Caco-2 (cell line): ENCODE measurements around the gene PADI2. TPM values are rescaled to one million over a fixed set of nuclear protein-coding genes. Genes with fewer than 3 reads are reported as not detected.

Source experiments
- BruUV-seq: library from RNA; stranded (reverse); fragments of 400-500 nt; replicated peaks from 2 replicates; lab custom pipeline; 2021; lab: Mats Ljungman, UMichigan
- CTCF ChIA-PET: fragments of 300-600 bp; sonication (Branson Sonifier 250); formaldehyde crosslinking; loops from one replicate; lab custom pipeline; 2022; ENCODE audit warnings: antibody characterized with exemption; lab: Charles Lee
- POLR2A ChIA-PET: fragments of 300-600 bp; sonication (Branson Sonifier 250); formaldehyde crosslinking; loops from one replicate; lab custom pipeline; 2022; ENCODE audit warnings: antibody characterized with exemption; lab: Charles Lee
- DNase-seq, 2 experiments: peaks; one replicate each; pipeline versions ENCODE4 v3.0.0 to v3.0.0-alpha.2; 2020 to 2022
- H3K27me3 ChIP-seq: replicated peaks from 2 replicates; pipeline ENCODE4 v1.6.0; 2011; ENCODE audit warnings: low read length; ENCODE audit not compliant: control insufficient read depth, insufficient read depth
- H3K36me3 ChIP-seq: 2 replicates; pipeline ENCODE4 v1.5.1; 2011; ENCODE audit warnings: low read length; ENCODE audit not compliant: control insufficient read depth, insufficient read depth
- H3K4me1 ChIP-seq: fragments of 250-450 bp; sonication (Bioruptor Pico); 2 replicates; pipeline ENCODE4 v1.5.1; 2020; ENCODE audit warnings: mild to moderate bottlenecking
- H3K4me3 ChIP-seq: 2 replicates; pipeline ENCODE4 v1.5.1; 2011; ENCODE audit warnings: low read depth, mild to moderate bottlenecking, control low read depth, low read length
- H3K9me3 ChIP-seq: fragments of 250-450 bp; sonication (Bioruptor Pico); 2 replicates; pipeline ENCODE4 v1.5.1; 2020; ENCODE audit warnings: mild to moderate bottlenecking, moderate library complexity
- H3K27ac Mint-ChIP-seq: one replicate; pipeline ENCODE4 v1.8.0; 2022; ENCODE audit warnings: mixed read lengths; ENCODE audit not compliant: unreplicated experiment
- H3K27me3 Mint-ChIP-seq: one replicate; pipeline ENCODE4 v1.8.0; 2022; ENCODE audit warnings: mixed read lengths; ENCODE audit not compliant: insufficient read depth, unreplicated experiment
- H3K36me3 Mint-ChIP-seq: one replicate; pipeline ENCODE4 v1.8.0; 2022; ENCODE audit warnings: mild to moderate bottlenecking, mixed read lengths; ENCODE audit not compliant: insufficient read depth, unreplicated experiment
- H3K4me1 Mint-ChIP-seq: one replicate; pipeline ENCODE4 v1.8.0; 2022; ENCODE audit warnings: low read depth, mixed read lengths; ENCODE audit not compliant: unreplicated experiment
- H3K4me3 Mint-ChIP-seq: one replicate; pipeline ENCODE4 v1.8.0; 2022; ENCODE audit warnings: mild to moderate bottlenecking, moderate library complexity, mixed read lengths; ENCODE audit not compliant: unreplicated experiment
- H3K9me3 Mint-ChIP-seq: one replicate; pipeline ENCODE4 v1.8.0; 2022; ENCODE audit warnings: mixed read lengths; ENCODE audit not compliant: unreplicated experiment
- CTCF ChIP-seq, 2 experiments: fragments of 200-600 bp in 1 of 2; IDR thresholded peaks; 1 replicate in 1 of 2; 2 replicates in 1 of 2; pipeline versions ENCODE4 v1.5.1 to v1.8.0; 2011 to 2022; ENCODE audit warnings: antibody characterized with exemption in 1 of 2, control low read depth in 1 of 2, inconsistent platforms in 1 of 2, low read depth in 1 of 2, low read length in 1 of 2, mild to moderate bottlenecking in 1 of 2, moderate library complexity in 1 of 2; ENCODE audit not compliant: insufficient read depth in 1 of 2, severe bottlenecking in 1 of 2, unreplicated experiment in 1 of 2
- intact Hi-C: fragments of 100-400 bp; cut with micrococcal nuclease; formaldehyde crosslinking; loops from one replicate; pipeline ENCODE4 v1.10.0; 2022; ENCODE audit not compliant: unreplicated experiment
- total RNA-seq: library from RNA; stranded (reverse); gene quantifications from 2 replicates; pipeline ENCODE4 v1.2.3, GENCODE V29; 2022

Gene PADI2
- total RNA-seq, 1 experiment from 2014 or later = 0.73 TPM

GRCh38 chr1:17145648-17146047, 26.4 kb upstream of the PADI2 start:
- Histone ChIP-seq H3K27me3 (no peaks in the 10 kb centered on the region; the same call in 1 of the 2 replicates), H3K36me3 (no peaks in the 10 kb centered on the region), H3K4me1 (no peaks in the 10 kb centered on the region), H3K4me3 (no peak overlapping the region), H3K9me3 (no peaks in the 10 kb centered on the region)
- ChIA-PET POLR2A (no interaction called here), CTCF (no interaction called here)
- intact Hi-C loops = loop anchor here (10.0 kb wide), 1 partner anchor 49 kb away; no protein-coding TSS in a partner anchor
- Mint-ChIP-seq H3K9me3 (no peaks in the 10 kb centered on the region), H3K4me1 (no peaks in the 10 kb centered on the region), H3K36me3 (no peaks in the 10 kb centered on the region), H3K27me3 (peaks cover 2% of the 10 kb centered on the region), H3K27ac (no peak overlapping the region), H3K4me3 (no peak overlapping the region)
- no TSS peak for BruUV-seq
- TF ChIP-seq CTCF (IDR thresholded peaks at IDR 0.05; ENCODE audit: insufficient read depth in 1 of 2, low read depth in 1 of 2, low read length in 1 of 2, severe bottlenecking in 1 of 2, unreplicated experiment in 1 of 2) = no peak
- no peak for DNase-seq

- CTCF ChIA-PET = no interaction called here
- Histone ChIP-seq H3K9me3 (no peaks in the 10 kb centered on the region), H3K4me1 (no peaks in the 10 kb centered on the region), H3K4me3 (no peak overlapping the region), H3K36me3 (no peaks in the 10 kb centered on the region), H3K27me3 (no peaks in the 10 kb centered on the region; the same call in 1 of the 2 replicates)
- POLR2A ChIA-PET = no interaction called here
- no peaks in the 10 kb centered on the region for H3K4me1 Mint-ChIP-seq
- BruUV-seq = no TSS peak
- peaks cover 2% of the 10 kb centered on the region for H3K27me3 Mint-ChIP-seq
- no peaks in the 10 kb centered on the region for H3K9me3 Mint-ChIP-seq
- no peak overlapping the region for H3K27ac Mint-ChIP-seq
- H3K4me3 Mint-ChIP-seq = no peak overlapping the region
- intact Hi-C loops = loop anchor here (10.0 kb wide), 1 partner anchor 51 kb away; no protein-coding TSS in a partner anchor
- no peak for DNase-seq
- H3K36me3 Mint-ChIP-seq = no peaks in the 10 kb centered on the region
- TF ChIP-seq CTCF (IDR thresholded peaks at IDR 0.05; ENCODE audit: insufficient read depth in 1 of 2, low read depth in 1 of 2, low read length in 1 of 2, severe bottlenecking in 1 of 2, unreplicated experiment in 1 of 2) = no peak
These were observed 24.5 kb upstream of the PADI2 start for GRCh38 chr1:17143760-17144159.

GRCh38 chr1:17141441-17142197, 22.4 kb upstream of the PADI2 start:
- intact Hi-C loops = loop anchor here (10.0 kb wide), 1 partner anchor 53 kb away; no protein-coding TSS in a partner anchor
- no peaks in the 10 kb centered on the region for H3K36me3 Mint-ChIP-seq
- Histone ChIP-seq H3K4me3 (no peak overlapping the region), H3K27me3 (no peaks in the 10 kb centered on the region; the same call in 1 of the 2 replicates), H3K36me3 (no peaks in the 10 kb centered on the region), H3K9me3 (no peaks in the 10 kb centered on the region), H3K4me1 (no peaks in the 10 kb centered on the region)
- H3K9me3 Mint-ChIP-seq = no peaks in the 10 kb centered on the region
- DNase-seq = no peak
- H3K4me1 Mint-ChIP-seq = no peaks in the 10 kb centered on the region
- no peak overlapping the region for H3K27ac Mint-ChIP-seq
- ChIA-PET POLR2A (no interaction called here), CTCF (no interaction called here)
- no peak overlapping the region for H3K4me3 Mint-ChIP-seq
- H3K27me3 Mint-ChIP-seq = peaks cover 2% of the 10 kb centered on the region
- no TSS peak for BruUV-seq
- TF ChIP-seq CTCF (IDR thresholded peaks at IDR 0.05; ENCODE audit: insufficient read depth in 1 of 2, low read depth in 1 of 2, low read length in 1 of 2, severe bottlenecking in 1 of 2, unreplicated experiment in 1 of 2) = no peak
